Upper lobe of right lung (tissue), 1 donor: Measurements from ENCODE around the gene DBR1. TPM values are rescaled to one million over a fixed set of nuclear protein-coding genes. Genes with fewer than 3 reads are reported as not detected.

ENCODE experiments used
- ATAC-seq: fragments of 200-7000 bp; cut with Tn5 transposase; one replicate; pipeline ENCODE4 v1.9.1; 2020; ENCODE audit warnings: mild to moderate bottlenecking, moderate library complexity
- DNase-seq: peaks from one replicate; pipeline ENCODE4 v3.0.0-alpha.2; 2020
- H3K27ac ChIP-seq: fragments of 200-600 bp; one replicate; pipeline ENCODE4 v1.8.0; 2022
- H3K27me3 ChIP-seq: fragments of 200-600 bp; one replicate; pipeline ENCODE4 v1.8.0; 2022; ENCODE audit warnings: mild to moderate bottlenecking
- H3K36me3 ChIP-seq: fragments of 200-600 bp; one replicate; pipeline ENCODE4 v1.8.0; 2022
- H3K4me1 ChIP-seq: fragments of 200-600 bp; one replicate; pipeline ENCODE4 v1.8.0; 2022
- H3K4me3 ChIP-seq: fragments of 200-600 bp; one replicate; pipeline ENCODE4 v1.8.0; 2022; ENCODE audit warnings: mild to moderate bottlenecking
- H3K9me3 ChIP-seq: fragments of 200-600 bp; one replicate; pipeline ENCODE4 v1.8.0; 2022
- CTCF ChIP-seq: fragments of 200-600 bp; IDR thresholded peaks from one replicate; pipeline ENCODE4 v1.8.0; 2022; ENCODE audit warnings: antibody characterized with exemption
- intact Hi-C: fragments of 100-400 bp; cut with DNase I; formaldehyde crosslinking; loops from one replicate; pipeline ENCODE4 v1.11.0; 2022
- total RNA-seq: library from RNA; stranded (reverse); fragmentation: NEBNext Ultra II Directional; extraction: Animal tissue kit (Norgen Biotek cat#: 25700); gene quantifications from one replicate; pipeline ENCODE4 v1.2.1, GENCODE V29; 2021
- donor health status: DM: no; HTN: yes; CAD: no; lungs with severe emphysema.

Gene DBR1
- total RNA-seq, 1 donor from 2014 or later = 14.8 TPM

GRCh38 chr3:138202945-138203701 lies 28.4 kb upstream of the DBR1 start:
- TF ChIP-seq CTCF = no peak

GRCh38 chr3:138200424-138200823 lies 25.7 kb upstream of the DBR1 start:
- no peaks in the 10 kb centered on the region for H3K27me3 ChIP-seq
- ATAC-seq (no peak), DNase-seq (no peak)
- intact Hi-C loops = no loop called here
- no peak overlapping the region for H3K27ac ChIP-seq
- no peak overlapping the region for H3K4me3 ChIP-seq
- H3K4me1 ChIP-seq = peaks cover 16% of the 10 kb centered on the region
- no peaks in the 10 kb centered on the region for H3K36me3 ChIP-seq
- no peaks in the 10 kb centered on the region for H3K9me3 ChIP-seq
- no peak for TF ChIP-seq CTCF

More at GRCh38 chr3:138202945-138203701, 28.4 kb upstream of the DBR1 start:
- Histone ChIP-seq H3K36me3 (no peaks in the 10 kb centered on the region), H3K27ac (no peak overlapping the region), H3K9me3 (no peaks in the 10 kb centered on the region), H3K4me3 (no peak overlapping the region), H3K4me1 (peaks cover 16% of the 10 kb centered on the region), H3K27me3 (no peaks in the 10 kb centered on the region)
- ATAC-seq (no peak), DNase-seq (no peak)
- intact Hi-C loops = no loop called here

- TF ChIP-seq CTCF = no peak
- no peaks in the 10 kb centered on the region for H3K36me3 ChIP-seq
- intact Hi-C loops = no loop called here
- H3K4me3 ChIP-seq = no peak overlapping the region
- DNase-seq = no peak
- H3K27me3 ChIP-seq = no peaks in the 10 kb centered on the region
- no peaks in the 10 kb centered on the region for H3K9me3 ChIP-seq
- ATAC-seq = no peak
- peaks cover 16% of the 10 kb centered on the region for H3K4me1 ChIP-seq
- no peak overlapping the region for H3K27ac ChIP-seq
Observed at GRCh38 chr3:138199851-138200250, 25.1 kb upstream of the DBR1 start.

- Histone ChIP-seq H3K27ac (no peak overlapping the region), H3K4me3 (no peak overlapping the region), H3K4me1 (peaks cover 8% of the 10 kb centered on the region), H3K9me3 (no peaks in the 10 kb centered on the region), H3K27me3 (no peaks in the 10 kb centered on the region), H3K36me3 (no peaks in the 10 kb centered on the region)
- intact Hi-C loops = no loop called here
- no peak for ATAC-seq
- TF ChIP-seq CTCF = no peak
- no peak for DNase-seq
Observed at GRCh38 chr3:138197524-138197923, 22.8 kb upstream of the DBR1 start.

- H3K36me3 ChIP-seq = no peaks in the 10 kb centered on the region
- H3K27me3 ChIP-seq = no peaks in the 10 kb centered on the region
- H3K9me3 ChIP-seq = no peaks in the 10 kb centered on the region
- no peak overlapping the region for H3K4me3 ChIP-seq
- no peak for TF ChIP-seq CTCF
- intact Hi-C loops = no loop called here
- no peak overlapping the region for H3K27ac ChIP-seq
- DNase-seq = no peak
- H3K4me1 ChIP-seq = peaks cover 8% of the 10 kb centered on the region
- peak; percentile 53 for ATAC-seq
Observed at GRCh38 chr3:138197058-138197457, 22.3 kb upstream of the DBR1 start.
